Inflammatory macrophage treated with lipopolysaccharide for 1 hour (primary cell): ENCODE data around the gene IRX4.

Experiments used
- DNase-seq, 2 donors: peaks; one replicate each; pipeline ENCODE4 v3.0.0-alpha.2; 2020 to 2022

Gene IRX4

DNA sequence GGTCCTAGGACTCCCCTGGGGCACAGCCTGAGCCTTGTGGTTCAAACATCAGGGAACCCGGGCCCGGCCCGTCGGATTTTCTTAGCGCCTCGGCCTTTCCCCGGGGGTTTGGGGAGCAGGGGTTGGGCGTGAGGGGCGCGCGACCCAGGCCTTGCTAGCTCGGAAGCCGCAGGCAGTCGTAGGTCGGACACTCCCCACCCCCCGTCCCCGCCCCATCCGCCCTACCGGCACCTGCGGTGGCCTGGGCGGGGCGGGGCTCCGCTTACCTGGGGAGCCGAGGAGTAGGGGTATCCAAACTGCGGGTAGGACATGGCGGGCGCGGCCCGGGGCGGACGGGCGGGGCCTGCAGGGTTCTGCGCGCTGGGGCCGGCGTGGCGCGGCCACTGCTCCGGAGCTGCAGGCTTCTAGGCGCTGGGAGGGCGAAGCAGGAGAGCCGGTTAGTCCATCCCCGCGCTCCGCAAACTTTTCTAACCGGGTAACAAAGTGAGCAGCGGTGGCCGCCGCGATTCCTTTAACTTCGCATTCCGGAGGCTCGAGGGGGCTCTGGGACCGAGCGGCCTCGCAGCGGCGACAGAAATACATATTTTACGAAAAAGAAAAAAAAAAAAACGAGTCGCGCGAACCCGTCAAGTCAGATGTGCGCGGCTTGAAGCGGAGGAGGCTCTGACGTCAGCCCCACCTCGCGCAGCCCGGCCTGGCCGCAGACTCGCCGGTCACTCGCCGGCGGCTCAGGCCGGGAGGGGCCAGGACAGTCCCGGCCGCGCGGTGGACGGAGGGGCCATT lies at the start of gene IRX4:
IRX4 (minus strand) TSS at position 589 of the 783 bp plus-strand sequence; CDS start at position 311, 278 bp downstream.
- DNase-seq: no peak

GRCh38 chr5:1931604-1932231 lies 49.0 kb upstream of the IRX4 start:
- no peak for DNase-seq

- DNase-seq: no peak
These were observed 48.3 kb upstream of the IRX4 start for GRCh38 chr5:1930880-1931603.

GRCh38 chr5:1930501-1930879 lies 47.8 kb upstream of the IRX4 start:
- no peak for DNase-seq

DNA sequence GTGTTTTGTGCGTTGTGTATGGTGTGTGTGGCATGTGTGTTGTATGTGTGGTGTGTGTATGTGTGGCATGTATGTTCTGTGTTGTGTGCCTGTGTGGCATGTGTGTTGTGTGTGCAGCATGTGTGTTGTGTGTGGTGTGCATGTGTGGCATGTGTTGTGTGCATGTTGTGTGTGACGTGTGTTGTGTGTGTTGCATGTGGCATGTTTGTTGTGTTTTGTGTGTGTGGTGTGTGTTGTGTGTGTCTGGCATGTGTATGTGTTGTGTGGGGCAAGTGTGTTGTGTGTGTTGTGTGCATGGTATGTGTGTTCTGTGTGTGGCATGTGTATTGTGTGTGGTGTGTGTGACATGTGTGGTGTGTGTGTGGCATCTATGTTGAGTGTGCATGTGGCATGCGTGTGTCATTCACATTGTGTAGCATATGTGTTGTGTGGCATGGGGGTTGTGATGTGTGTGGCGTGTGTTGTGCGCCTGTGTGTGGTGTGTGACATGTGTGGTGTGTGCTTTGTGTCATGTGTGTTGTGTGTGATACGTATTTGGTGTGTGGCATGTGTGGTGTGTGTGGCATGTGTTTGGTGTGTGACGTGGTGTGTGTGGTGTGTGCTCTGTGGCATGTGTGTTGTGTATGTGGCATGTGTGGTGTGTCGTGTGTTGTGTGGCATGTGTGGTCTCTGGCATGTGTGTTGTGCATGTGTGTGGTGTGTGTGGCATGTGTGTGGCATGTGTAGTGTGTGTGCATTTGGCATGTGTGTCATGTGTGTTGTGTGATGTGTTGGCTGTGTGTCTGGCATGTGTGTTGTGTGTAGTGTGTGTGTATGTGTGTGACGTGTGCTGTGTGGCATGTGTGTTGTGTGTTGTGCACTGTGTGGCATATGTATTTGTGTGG lies 46.6 kb upstream of the IRX4 start:
- no peak for DNase-seq

DNA sequence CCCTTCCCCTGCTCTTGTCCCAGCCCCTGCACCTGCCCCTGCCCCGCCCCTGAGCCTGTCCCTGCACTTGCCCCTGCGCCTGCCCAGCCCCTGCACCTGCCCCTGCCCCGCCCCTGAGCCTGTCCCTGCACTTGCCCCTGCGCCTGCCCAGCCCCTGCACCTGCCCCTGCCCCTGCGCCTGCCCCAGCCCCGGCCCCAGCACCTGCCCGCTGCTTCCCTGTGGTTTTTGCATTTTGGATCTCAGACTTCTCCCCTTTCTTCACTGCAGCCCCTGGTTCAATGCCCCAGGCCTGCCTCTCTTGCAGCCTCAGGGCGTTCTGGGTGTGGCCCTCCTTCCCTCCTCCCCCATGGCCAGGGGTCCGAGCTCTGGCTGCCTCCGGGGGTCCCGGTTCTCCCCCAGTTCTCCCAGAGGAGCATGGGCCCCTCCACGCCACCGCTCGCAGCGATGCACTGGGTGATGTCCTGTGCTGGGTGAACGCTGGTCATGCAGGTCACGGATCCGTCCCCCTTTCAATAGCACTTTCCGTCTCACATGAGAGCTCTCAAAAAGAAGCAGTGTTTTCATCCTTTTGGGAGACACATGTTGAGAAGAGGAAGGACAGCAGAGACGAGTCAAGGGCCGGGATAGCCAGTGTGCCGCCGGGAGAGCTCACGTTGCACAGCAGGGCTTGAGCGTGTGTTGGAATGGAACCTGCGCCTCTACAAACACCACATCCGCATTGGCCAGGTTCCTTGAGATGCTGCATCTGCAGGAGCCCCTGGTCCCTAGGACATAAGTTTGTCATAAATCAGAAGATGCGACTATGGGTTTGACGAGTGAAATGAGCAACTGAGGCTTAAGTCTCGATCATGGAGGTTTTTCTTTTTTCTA lies 44.0 kb upstream of the IRX4 start:
- DNase-seq: no peak

DNA sequence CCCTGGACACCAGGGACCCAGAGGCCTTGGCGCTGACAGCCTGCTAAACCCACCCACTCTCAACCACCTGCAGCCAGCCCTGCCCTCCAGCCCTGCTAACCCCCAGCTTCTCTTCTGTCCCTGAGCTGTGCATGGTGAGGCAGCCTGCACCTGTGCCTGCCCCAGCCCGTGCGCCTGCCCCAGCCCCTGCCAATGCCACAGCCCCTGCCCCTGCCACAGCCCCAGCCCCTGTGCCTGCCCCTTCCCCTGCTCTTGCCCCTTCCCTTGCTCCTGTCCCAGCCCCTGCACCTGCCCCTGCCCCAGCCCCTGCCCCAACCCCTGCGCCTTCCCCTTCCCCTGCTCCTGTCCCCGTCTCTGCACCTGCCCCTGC lies 43.3 kb upstream of the IRX4 start:
- DNase-seq: no peak

GRCh38 chr5:1925111-1926070 lies 42.7 kb upstream of the IRX4 start:
- no peak for DNase-seq

DNA sequence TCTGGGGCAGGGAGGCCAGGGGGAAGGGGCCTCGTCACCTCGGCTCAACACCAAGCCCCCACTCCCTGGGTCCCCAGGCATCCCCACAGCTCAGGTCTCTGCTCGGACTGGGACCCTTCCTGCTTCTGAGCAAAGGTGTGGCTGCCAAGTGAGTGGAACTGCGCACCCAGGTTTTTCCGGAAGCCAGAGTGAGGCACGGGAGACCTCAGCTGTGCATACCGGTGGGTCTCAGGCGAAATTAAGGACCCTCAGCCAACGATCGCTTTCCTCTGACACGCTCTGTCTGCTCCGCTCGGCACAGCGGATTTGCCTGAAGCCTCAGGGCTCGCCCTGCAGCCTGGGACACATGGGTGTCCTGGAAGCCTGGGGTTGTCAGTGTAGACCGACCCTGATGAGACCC lies 41.0 kb upstream of the IRX4 start:
- DNase-seq: no peak

- no peak for DNase-seq
These were observed 40.6 kb upstream of the IRX4 start for GRCh38 chr5:1923341-1923740.

- no peak for DNase-seq
These were observed 39.0 kb upstream of the IRX4 start for GRCh38 chr5:1921711-1922110.

DNA sequence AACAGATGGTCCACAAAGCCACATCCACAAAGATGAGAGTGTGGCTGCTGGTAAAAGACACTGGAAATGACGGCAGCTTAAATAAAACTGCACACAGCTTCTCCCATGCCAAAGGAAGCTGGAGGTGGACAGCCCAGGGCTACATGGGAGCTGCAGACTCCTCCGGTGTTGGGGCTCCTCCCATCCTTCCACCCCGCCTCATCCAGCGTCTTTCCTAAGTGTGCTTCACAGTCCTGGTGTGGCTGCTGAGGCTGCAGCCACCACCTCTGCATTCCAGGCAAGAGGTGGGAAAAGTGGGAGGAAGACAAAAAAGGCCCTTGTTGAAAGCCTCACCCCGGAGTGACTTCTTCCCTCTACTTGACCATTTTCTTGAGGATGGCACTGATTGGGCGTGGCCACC lies 37.0 kb upstream of the IRX4 start:
- DNase-seq: no peak

GRCh38 chr5:1919209-1919566 lies 36.5 kb upstream of the IRX4 start:
- DNase-seq: no peak

- DNase-seq: no peak
These were observed 35.9 kb upstream of the IRX4 start for GRCh38 chr5:1918488-1919208.

- no peak for DNase-seq
These were observed 35.2 kb upstream of the IRX4 start for GRCh38 chr5:1917830-1918487.

GRCh38 chr5:1916041-1917001 lies 33.6 kb upstream of the IRX4 start:
- DNase-seq: no peak

DNA sequence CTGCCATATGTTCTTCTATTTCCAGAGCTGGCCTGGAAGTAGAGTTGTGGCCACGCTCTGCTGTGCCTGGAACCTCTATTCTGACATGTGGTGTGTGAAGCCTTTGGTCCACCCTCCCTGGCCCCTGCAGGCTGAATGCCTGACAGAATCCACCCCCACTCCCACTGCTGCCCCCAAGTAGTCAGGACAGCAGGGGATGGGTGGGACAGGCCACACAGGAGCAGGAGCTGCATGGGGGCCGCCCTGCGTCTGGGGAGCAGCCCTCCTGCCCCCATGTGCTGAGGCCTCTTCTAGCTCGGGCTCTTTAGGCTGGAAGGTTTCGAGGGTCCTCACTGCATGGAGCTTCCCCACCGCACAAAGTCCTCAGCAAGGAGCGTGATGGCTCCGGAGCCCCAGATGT lies 32.6 kb upstream of the IRX4 start:
- DNase-seq: no peak

- DNase-seq: no peak
These were observed 31.7 kb upstream of the IRX4 start for GRCh38 chr5:1914471-1914870.
